ENCODE data around the gene TIMM10B.

Gene TIMM10B

GRCh38 chr11:6482441-6482840 is 1.1 kb downstream of the TIMM10B start:
- Histone ChIP-seq H3K9ac (ENCODE audit: low read length in 5 of 5) (peak overlapping the region in 4 of 5 donors; percentile 69 to 94 (median 80)), H3K27ac (ENCODE audit: low read depth, low read length) (peak overlapping the region; percentile 90), H3K36me3 (ENCODE audit: control insufficient read depth in 5 of 5, insufficient read depth in 5 of 5, low read length in 5 of 5) (peaks cover 33 to 59% (median 55%) of the 10 kb centered on the region in 5 donors)

DNA sequence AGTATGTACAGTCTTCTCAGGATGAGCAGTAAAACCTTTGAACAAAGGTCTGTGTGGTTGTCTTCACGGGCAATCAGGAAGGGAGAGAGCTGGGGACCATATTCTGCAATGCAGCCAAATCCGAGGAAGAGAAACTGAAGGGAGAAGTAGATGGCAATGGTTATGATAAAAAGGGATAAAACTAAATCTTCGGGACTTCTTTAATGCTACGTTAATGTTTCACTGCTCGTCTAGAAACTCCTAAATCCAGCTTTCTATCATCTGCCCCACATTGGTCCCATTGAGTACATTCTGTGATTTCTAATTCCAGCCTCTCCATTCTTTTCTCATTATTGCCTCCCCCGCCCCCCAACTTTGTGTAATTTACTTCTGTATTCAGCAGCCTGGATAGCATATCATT is 1.7 kb downstream of the TIMM10B start:
- Histone ChIP-seq H3K27ac (ENCODE audit: low read depth, low read length) (peak overlapping the region; percentile 90), H3K36me3 (ENCODE audit: control insufficient read depth in 5 of 5, insufficient read depth in 5 of 5, low read length in 5 of 5) (peaks cover 38 to 57% (median 53%) of the 10 kb centered on the region in 5 donors), H3K9ac (ENCODE audit: low read length in 5 of 5) (peak overlapping the region in 3 of 5 donors; percentile 69 to 94 (median 76)), H3K9me3 (ENCODE audit: control insufficient read depth in 5 of 5, low read length in 5 of 5) (no peaks in the 10 kb centered on the region), H3K27me3 (ENCODE audit: control insufficient read depth in 5 of 5, insufficient read depth in 4 of 5, low read length in 5 of 5) (no peaks in the 10 kb centered on the region), H3K4me3 (ENCODE audit: low read depth in 1 of 5, low read length in 5 of 5) (peak overlapping the region in 1 of 5 donors; percentile 5), H3K4me1 (ENCODE audit: control insufficient read depth in 5 of 5, insufficient read depth in 5 of 5, low read length in 5 of 5) (peaks cover 15 to 36% (median 25%) of the 10 kb centered on the region in 5 donors)

More at GRCh38 chr11:6482441-6482840, 1.1 kb downstream of the TIMM10B start:
- Histone ChIP-seq H3K27me3 (ENCODE audit: control insufficient read depth in 5 of 5, insufficient read depth in 4 of 5, low read length in 5 of 5) (no peaks in the 10 kb centered on the region), H3K4me3 (ENCODE audit: low read depth in 1 of 5, low read length in 5 of 5) (peak overlapping the region; percentile 79 to 96 (median 87)), H3K9me3 (ENCODE audit: control insufficient read depth in 5 of 5, low read length in 5 of 5) (no peaks in the 10 kb centered on the region), H3K4me1 (ENCODE audit: control insufficient read depth in 5 of 5, insufficient read depth in 5 of 5, low read length in 5 of 5) (peaks cover 15 to 36% (median 25%) of the 10 kb centered on the region in 5 donors)

DNA sequence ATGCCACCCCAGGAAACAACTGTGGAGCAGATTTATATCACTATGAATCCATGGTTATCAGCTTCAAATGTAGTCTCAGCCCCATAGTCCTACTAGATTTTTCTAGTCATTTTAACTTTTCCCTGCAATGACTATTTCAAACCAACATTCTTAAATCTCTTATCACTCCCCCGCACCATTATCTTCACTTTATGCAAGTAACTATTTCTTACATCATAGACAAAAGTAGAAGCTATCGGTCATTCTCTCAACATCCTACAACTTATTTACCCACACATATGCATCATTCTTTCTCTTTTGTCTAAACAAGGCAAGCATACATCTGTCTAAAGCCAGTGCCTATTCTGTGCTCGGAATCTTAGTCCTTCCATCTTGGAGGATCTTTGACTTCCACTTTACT is 4.4 kb downstream of the TIMM10B start:
- H3K9me3 ChIP-seq (ENCODE audit: control insufficient read depth in 5 of 5, low read length in 5 of 5) = no peaks in the 10 kb centered on the region
- no peak overlapping the region for H3K9ac ChIP-seq (ENCODE audit: low read length in 5 of 5)
- H3K36me3 ChIP-seq (ENCODE audit: control insufficient read depth in 5 of 5, insufficient read depth in 5 of 5, low read length in 5 of 5) = peaks cover 40 to 65% (median 56%) of the 10 kb centered on the region in 5 donors
- no peaks in the 10 kb centered on the region for H3K27me3 ChIP-seq (ENCODE audit: control insufficient read depth in 5 of 5, insufficient read depth in 4 of 5, low read length in 5 of 5)
- H3K27ac ChIP-seq (ENCODE audit: low read depth, low read length) = no peak overlapping the region
- H3K4me3 ChIP-seq (ENCODE audit: low read depth in 1 of 5, low read length in 5 of 5) = no peak overlapping the region
- peaks cover 12 to 24% (median 17%) of the 10 kb centered on the region in 5 donors for H3K4me1 ChIP-seq (ENCODE audit: control insufficient read depth in 5 of 5, insufficient read depth in 5 of 5, low read length in 5 of 5)

- H3K9ac ChIP-seq (ENCODE audit: low read length in 5 of 5) = no peak overlapping the region
- peaks cover 11 to 21% (median 15%) of the 10 kb centered on the region in 5 donors for H3K4me1 ChIP-seq (ENCODE audit: control insufficient read depth in 5 of 5, insufficient read depth in 5 of 5, low read length in 5 of 5)
- no peak overlapping the region for H3K27ac ChIP-seq (ENCODE audit: low read depth, low read length)
- no peak overlapping the region for H3K4me3 ChIP-seq (ENCODE audit: low read depth in 1 of 5, low read length in 5 of 5)
- H3K36me3 ChIP-seq (ENCODE audit: control insufficient read depth in 5 of 5, insufficient read depth in 5 of 5, low read length in 5 of 5) = peaks cover 40 to 69% (median 56%) of the 10 kb centered on the region in 5 donors
- no peaks in the 10 kb centered on the region for H3K9me3 ChIP-seq (ENCODE audit: control insufficient read depth in 5 of 5, low read length in 5 of 5)
- H3K27me3 ChIP-seq (ENCODE audit: control insufficient read depth in 5 of 5, insufficient read depth in 4 of 5, low read length in 5 of 5) = no peaks in the 10 kb centered on the region
These were observed 5.0 kb downstream of the TIMM10B start for GRCh38 chr11:6486256-6486655.

- Histone ChIP-seq H3K27ac (ENCODE audit: low read depth, low read length) (no peak overlapping the region), H3K4me3 (ENCODE audit: low read depth in 1 of 5, low read length in 5 of 5) (no peak overlapping the region), H3K9me3 (ENCODE audit: control insufficient read depth in 5 of 5, low read length in 5 of 5) (no peaks in the 10 kb centered on the region), H3K9ac (ENCODE audit: low read length in 5 of 5) (no peak overlapping the region), H3K4me1 (ENCODE audit: control insufficient read depth in 5 of 5, insufficient read depth in 5 of 5, low read length in 5 of 5) (peaks cover 8 to 17% (median 9%) of the 10 kb centered on the region in 5 donors), H3K36me3 (ENCODE audit: control insufficient read depth in 5 of 5, insufficient read depth in 5 of 5, low read length in 5 of 5) (peaks cover 40 to 69% (median 56%) of the 10 kb centered on the region in 5 donors), H3K27me3 (ENCODE audit: control insufficient read depth in 5 of 5, insufficient read depth in 4 of 5, low read length in 5 of 5) (no peaks in the 10 kb centered on the region)
These were observed 5.6 kb downstream of the TIMM10B start for GRCh38 chr11:6486938-6487337.

DNA sequence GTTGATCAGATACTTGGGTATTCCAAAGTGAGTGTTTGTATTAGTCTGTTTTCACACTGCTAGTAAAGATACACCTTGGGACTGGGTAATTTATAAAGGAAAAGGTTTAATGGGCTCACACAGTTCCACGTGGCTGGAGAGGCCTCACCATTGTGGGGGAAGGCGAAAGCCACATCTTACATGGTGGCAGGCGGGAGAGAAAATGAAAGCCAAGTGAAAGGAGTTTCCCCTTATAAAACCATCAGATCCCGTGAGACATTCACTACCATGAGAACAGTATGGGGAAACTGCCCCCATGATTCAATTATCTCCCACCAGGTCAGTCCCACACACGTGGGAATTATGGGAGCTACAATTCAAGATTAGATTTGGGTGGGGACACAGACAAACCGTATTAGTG is 7.0 kb downstream of the TIMM10B start:
- no peak overlapping the region for H3K4me3 ChIP-seq (ENCODE audit: low read depth in 1 of 5, low read length in 5 of 5)
- H3K36me3 ChIP-seq (ENCODE audit: control insufficient read depth in 5 of 5, insufficient read depth in 5 of 5, low read length in 5 of 5) = peaks cover 46 to 67% (median 55%) of the 10 kb centered on the region in 5 donors
- H3K27ac ChIP-seq (ENCODE audit: low read depth, low read length) = no peak overlapping the region
- H3K9ac ChIP-seq (ENCODE audit: low read length in 5 of 5) = no peak overlapping the region
- no peaks in the 10 kb centered on the region for H3K9me3 ChIP-seq (ENCODE audit: control insufficient read depth in 5 of 5, low read length in 5 of 5)
- no peaks in the 10 kb centered on the region for H3K27me3 ChIP-seq (ENCODE audit: control insufficient read depth in 5 of 5, insufficient read depth in 4 of 5, low read length in 5 of 5)
- H3K4me1 ChIP-seq (ENCODE audit: control insufficient read depth in 5 of 5, insufficient read depth in 5 of 5, low read length in 5 of 5) = peaks cover 0 to 3% (median 0%) of the 10 kb centered on the region in 5 donors

DNA sequence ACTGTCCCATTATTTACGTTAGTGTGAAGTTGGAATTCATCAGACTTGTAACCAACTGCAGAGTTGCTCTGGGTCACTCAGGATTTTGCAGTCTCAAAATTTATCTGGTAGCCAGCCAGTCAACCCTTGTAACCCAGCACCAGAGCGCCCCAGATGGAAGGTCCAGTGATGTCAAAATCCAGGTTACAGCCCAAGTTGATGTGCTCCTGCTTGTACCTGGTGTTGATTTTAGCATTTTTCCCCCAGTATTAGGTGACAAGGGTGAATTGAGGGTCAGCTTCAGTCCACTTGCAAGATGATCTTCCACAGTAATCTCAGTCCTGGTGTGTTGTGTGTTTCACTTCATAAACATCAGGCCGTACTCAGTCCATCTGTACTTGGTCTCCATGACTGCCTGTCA is 7.5 kb downstream of the TIMM10B start:
- Histone ChIP-seq H3K9me3 (ENCODE audit: control insufficient read depth in 5 of 5, low read length in 5 of 5) (no peaks in the 10 kb centered on the region), H3K27ac (ENCODE audit: low read depth, low read length) (no peak overlapping the region), H3K4me1 (ENCODE audit: control insufficient read depth in 5 of 5, insufficient read depth in 5 of 5, low read length in 5 of 5) (no peaks in the 10 kb centered on the region), H3K4me3 (ENCODE audit: low read depth in 1 of 5, low read length in 5 of 5) (no peak overlapping the region), H3K9ac (ENCODE audit: low read length in 5 of 5) (no peak overlapping the region), H3K27me3 (ENCODE audit: control insufficient read depth in 5 of 5, insufficient read depth in 4 of 5, low read length in 5 of 5) (no peaks in the 10 kb centered on the region), H3K36me3 (ENCODE audit: control insufficient read depth in 5 of 5, insufficient read depth in 5 of 5, low read length in 5 of 5) (peaks cover 43 to 67% (median 58%) of the 10 kb centered on the region in 5 donors)

DNA sequence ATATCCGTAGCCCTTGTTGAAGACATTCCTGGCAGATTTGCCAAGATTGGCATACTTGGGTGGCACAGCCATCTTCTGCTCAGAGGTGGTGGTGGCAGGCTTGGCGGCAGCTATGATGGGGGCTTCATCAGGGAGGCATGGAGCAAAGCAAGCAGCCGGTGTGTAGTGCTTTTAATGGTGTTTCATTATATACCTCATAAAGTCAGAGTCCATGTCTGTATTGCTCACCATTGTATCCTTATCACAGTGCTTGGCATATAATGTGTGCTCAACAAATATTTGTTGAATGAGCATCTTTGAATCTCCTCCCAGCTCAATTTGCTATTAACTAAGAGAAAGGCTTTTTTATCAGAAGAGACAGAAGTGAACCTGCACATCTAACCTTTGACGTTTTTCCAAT is 8.0 kb downstream of the TIMM10B start:
- Histone ChIP-seq H3K9me3 (ENCODE audit: control insufficient read depth in 5 of 5, low read length in 5 of 5) (no peaks in the 10 kb centered on the region), H3K4me1 (ENCODE audit: control insufficient read depth in 5 of 5, insufficient read depth in 5 of 5, low read length in 5 of 5) (no peaks in the 10 kb centered on the region), H3K27ac (ENCODE audit: low read depth, low read length) (no peak overlapping the region), H3K36me3 (ENCODE audit: control insufficient read depth in 5 of 5, insufficient read depth in 5 of 5, low read length in 5 of 5) (peaks cover 42 to 69% (median 60%) of the 10 kb centered on the region in 5 donors), H3K9ac (ENCODE audit: low read length in 5 of 5) (no peak overlapping the region), H3K4me3 (ENCODE audit: low read depth in 1 of 5, low read length in 5 of 5) (no peak overlapping the region), H3K27me3 (ENCODE audit: control insufficient read depth in 5 of 5, insufficient read depth in 4 of 5, low read length in 5 of 5) (no peaks in the 10 kb centered on the region)

- Histone ChIP-seq H3K27ac (ENCODE audit: low read depth, low read length) (no peak within 1 kb of the TSS), H3K36me3 (ENCODE audit: control insufficient read depth in 5 of 5, insufficient read depth in 5 of 5, low read length in 5 of 5) (peaks cover 12 to 50% (median 36%) of the 10 kb centered on the region in 5 donors)
These were observed 16.0 kb downstream of the TIMM10B start, which contains the start of gene DNHD1 for GRCh38 chr11:6497069-6497839. Gene DNHD1 (plus strand): TSS chr11:6497280. CDS start chr11:6498216, 936 bp downstream.

GRCh38 chr11:6498121-6498520 is 16.8 kb downstream of the TIMM10B start:
- H3K4me3 ChIP-seq (ENCODE audit: low read depth in 1 of 5, low read length in 5 of 5) = no peak overlapping the region
- no peaks in the 10 kb centered on the region for H3K9me3 ChIP-seq (ENCODE audit: control insufficient read depth in 5 of 5, low read length in 5 of 5)
- H3K36me3 ChIP-seq (ENCODE audit: control insufficient read depth in 5 of 5, insufficient read depth in 5 of 5, low read length in 5 of 5) = peaks cover 11 to 56% (median 35%) of the 10 kb centered on the region in 5 donors
- H3K27me3 ChIP-seq (ENCODE audit: control insufficient read depth in 5 of 5, insufficient read depth in 4 of 5, low read length in 5 of 5) = no peaks in the 10 kb centered on the region
- H3K9ac ChIP-seq (ENCODE audit: low read length in 5 of 5) = peak overlapping the region in 1 of 5 donors; percentile 24
- H3K27ac ChIP-seq (ENCODE audit: low read depth, low read length) = no peak overlapping the region
- peaks cover 0 to 32% (median 12%) of the 10 kb centered on the region in 5 donors for H3K4me1 ChIP-seq (ENCODE audit: control insufficient read depth in 5 of 5, insufficient read depth in 5 of 5, low read length in 5 of 5)

More at GRCh38 chr11:6497069-6497839, 16.0 kb downstream of the TIMM10B start, which contains the start of gene DNHD1:
- Histone ChIP-seq H3K9me3 (ENCODE audit: control insufficient read depth in 5 of 5, low read length in 5 of 5) (no peaks in the 10 kb centered on the region), H3K4me1 (ENCODE audit: control insufficient read depth in 5 of 5, insufficient read depth in 5 of 5, low read length in 5 of 5) (peaks cover 0 to 32% (median 12%) of the 10 kb centered on the region in 5 donors), H3K9ac (ENCODE audit: low read length in 5 of 5) (peak within 1 kb of the TSS in 2 of 5 donors; percentile 22 to 42), H3K4me3 (ENCODE audit: low read depth in 1 of 5, low read length in 5 of 5) (no peak within 1 kb of the TSS), H3K27me3 (ENCODE audit: control insufficient read depth in 5 of 5, insufficient read depth in 4 of 5, low read length in 5 of 5) (no peaks in the 10 kb centered on the region)
